Vagina (tissue), 2 donors: ENCODE measurements around the gene IRX3. TPM values are rescaled to one million over a fixed set of nuclear protein-coding genes. Genes with fewer than 3 reads are reported as not detected.

Experiments used
- DNase-seq, 2 donors: peaks; one replicate each; pipeline ENCODE4 v3.0.0-alpha.2; 2017; ENCODE audit errors: extremely low spot score in 2 of 2
- H3K27ac ChIP-seq: fragments of 200-600 bp; sonication (generic); one replicate; pipeline ENCODE4 v1.5.1; 2019
- H3K27me3 ChIP-seq: fragments of 200-600 bp; sonication (generic); one replicate; pipeline ENCODE4 v1.5.1; 2019
- H3K36me3 ChIP-seq, 2 donors: fragments of 200-600 bp; sonication (generic); one replicate each; pipeline ENCODE4 v1.5.1; 2017 to 2019
- H3K4me1 ChIP-seq: fragments of 200-600 bp; sonication (generic); one replicate; pipeline ENCODE4 v1.5.1; 2019
- H3K4me3 ChIP-seq, 2 donors: fragments of 200-600 bp; sonication (generic); 1 replicate in 1 of 2; 2 replicates in 1 of 2; pipeline ENCODE4 v1.5.1; 2016 to 2019
- H3K9me3 ChIP-seq: fragments of 200-600 bp; sonication (generic); one replicate; pipeline ENCODE4 v1.5.1; 2019
- POLR2A ChIP-seq, 2 donors: fragments of 450-650 bp; IDR thresholded peaks; one replicate each; pipeline ENCODE4 v1.6.1; 2017; ENCODE audit warnings: antibody characterized with exemption in 2 of 2, mild to moderate bottlenecking in 2 of 2, moderate library complexity in 2 of 2
- POLR2AphosphoS5 ChIP-seq, 2 donors: sonication (generic); formaldehyde crosslinking; IDR thresholded peaks; one replicate each; pipeline ENCODE4 v1.9.0; 2017; ENCODE audit warnings: antibody characterized with exemption in 2 of 2, mild to moderate bottlenecking in 2 of 2, low read depth in 1 of 2; ENCODE audit not compliant: insufficient read depth in 1 of 2
- intact Hi-C: fragments of 100-400 bp; cut with DNase I; formaldehyde crosslinking; loops from one replicate; pipeline ENCODE4 v1.15.1; 2023
- total RNA-seq: library from RNA; depleted of rRNA; stranded (reverse); fragments of >200 nt; gene quantifications from one replicate; pipeline ENCODE4 v1.2.3, GENCODE V29; 2016
- TF ChIP-seq, protein P1 (sequence below), 3 experiments: fragments of 450-650 bp in 2 of 3; fragments of 200-600 bp in 1 of 3; sonication (generic) in 1 of 3; IDR thresholded peaks; one replicate each; pipeline ENCODE4 v1.5.1; 2017 to 2019; ENCODE audit warnings: antibody characterized with exemption in 3 of 3, mild to moderate bottlenecking in 2 of 3, moderate library complexity in 2 of 3

Gene IRX3
- total RNA-seq, 1 donor from 2014 or later, result 16.5 TPM

DNA sequence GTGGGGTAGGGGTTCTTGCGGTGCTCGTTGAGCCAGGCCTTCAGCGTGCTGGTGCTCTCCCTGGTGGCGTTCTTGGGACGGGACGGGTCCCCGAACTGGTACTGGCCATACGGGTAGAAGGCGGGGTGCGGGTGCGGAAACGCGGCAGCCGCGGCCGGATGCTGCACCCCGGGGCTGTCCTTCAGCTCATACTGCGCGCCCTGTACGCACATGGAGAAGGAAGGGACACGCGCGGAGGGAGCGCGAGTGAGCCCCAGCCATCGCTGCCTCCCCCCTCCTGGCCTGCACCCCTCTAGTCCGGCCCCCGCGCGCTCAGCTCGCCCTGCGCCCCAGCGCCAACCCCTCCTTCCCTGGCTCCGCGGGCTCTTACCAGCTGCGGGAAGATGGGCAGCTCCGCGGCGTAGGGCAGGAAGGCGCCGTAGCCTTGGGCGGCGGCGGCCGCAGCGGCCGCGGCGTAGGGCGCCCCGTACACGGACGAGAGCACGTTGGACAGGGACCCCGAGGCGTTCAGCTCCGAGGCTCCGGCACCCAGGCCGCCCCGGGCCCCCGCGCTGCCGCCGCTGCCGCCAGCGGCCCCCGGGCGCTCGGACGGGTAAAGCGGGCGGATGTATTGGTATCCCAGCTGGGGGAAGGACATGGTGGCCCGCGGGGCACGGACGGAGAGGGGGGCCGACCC lies 1.0 kb downstream of the IRX3 start:
- peak overlapping the region; percentile 77 for H3K27ac ChIP-seq
- H3K4me1 ChIP-seq, result peaks cover 44% of the 10 kb centered on the region

DNA sequence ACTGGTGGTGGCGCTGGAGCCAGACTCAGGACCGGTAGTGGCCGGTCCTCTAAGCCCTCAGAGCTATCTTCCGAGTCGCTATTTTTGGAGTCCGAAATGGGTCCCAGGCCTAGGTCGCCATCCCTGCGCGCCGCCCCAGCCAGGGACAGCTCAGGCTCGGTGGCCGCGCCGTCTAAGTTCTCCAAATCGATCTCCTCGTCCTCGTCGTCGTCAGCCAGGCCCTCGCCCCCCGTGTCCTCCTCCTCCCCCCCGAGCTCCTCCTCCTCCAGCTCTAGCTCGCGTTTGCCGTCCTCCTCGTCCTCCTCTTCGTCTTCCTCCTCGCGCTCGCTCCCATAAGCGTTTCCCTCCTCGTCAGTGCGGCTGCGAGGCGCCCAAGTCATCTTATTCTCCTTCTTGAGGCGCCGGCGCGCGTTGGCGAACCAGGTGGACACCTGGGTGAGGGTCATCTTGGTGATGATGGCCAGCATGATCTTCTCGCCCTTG lies 1.6 kb downstream of the IRX3 start:
- Histone ChIP-seq H3K9me3 (no peaks in the 10 kb centered on the region), H3K36me3 (no peaks in the 10 kb centered on the region), H3K4me3 (peak overlapping the region; percentile 61 to 67), H3K4me1 (peaks cover 44% of the 10 kb centered on the region), H3K27me3 (peaks cover 3% of the 10 kb centered on the region), H3K27ac (peak overlapping the region; percentile 77)
- no peak for TF ChIP-seq POLR2AphosphoS5 (IDR thresholded peaks at IDR 0.05; ENCODE audit: insufficient read depth in 1 of 2, low read depth in 1 of 2)
- no peak for TF ChIP-seq POLR2A (IDR thresholded peaks at IDR 0.05)
- TF ChIP-seq, protein P1, sequence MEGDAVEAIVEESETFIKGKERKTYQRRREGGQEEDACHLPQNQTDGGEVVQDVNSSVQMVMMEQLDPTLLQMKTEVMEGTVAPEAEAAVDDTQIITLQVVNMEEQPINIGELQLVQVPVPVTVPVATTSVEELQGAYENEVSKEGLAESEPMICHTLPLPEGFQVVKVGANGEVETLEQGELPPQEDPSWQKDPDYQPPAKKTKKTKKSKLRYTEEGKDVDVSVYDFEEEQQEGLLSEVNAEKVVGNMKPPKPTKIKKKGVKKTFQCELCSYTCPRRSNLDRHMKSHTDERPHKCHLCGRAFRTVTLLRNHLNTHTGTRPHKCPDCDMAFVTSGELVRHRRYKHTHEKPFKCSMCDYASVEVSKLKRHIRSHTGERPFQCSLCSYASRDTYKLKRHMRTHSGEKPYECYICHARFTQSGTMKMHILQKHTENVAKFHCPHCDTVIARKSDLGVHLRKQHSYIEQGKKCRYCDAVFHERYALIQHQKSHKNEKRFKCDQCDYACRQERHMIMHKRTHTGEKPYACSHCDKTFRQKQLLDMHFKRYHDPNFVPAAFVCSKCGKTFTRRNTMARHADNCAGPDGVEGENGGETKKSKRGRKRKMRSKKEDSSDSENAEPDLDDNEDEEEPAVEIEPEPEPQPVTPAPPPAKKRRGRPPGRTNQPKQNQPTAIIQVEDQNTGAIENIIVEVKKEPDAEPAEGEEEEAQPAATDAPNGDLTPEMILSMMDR (IDR thresholded peaks at IDR 0.05), result no peak
- no peak for DNase-seq
- intact Hi-C loops, result loop anchor here (5.0 to 10.0 kb wide), 3 partner anchors 160 to 730 kb away; partner anchors contain the start of gene IRX5

More for the DNA sequence above, 1.0 kb downstream of the IRX3 start:
- no peak for DNase-seq
- no peaks in the 10 kb centered on the region for H3K9me3 ChIP-seq
- peak in 1 of 2 donors; percentile 52 for TF ChIP-seq POLR2AphosphoS5 (IDR thresholded peaks at IDR 0.05; ENCODE audit: insufficient read depth in 1 of 2, low read depth in 1 of 2)
- TF ChIP-seq POLR2A (IDR thresholded peaks at IDR 0.05), result no peak
- peaks cover 3% of the 10 kb centered on the region for H3K27me3 ChIP-seq
- H3K36me3 ChIP-seq, result no peaks in the 10 kb centered on the region
- intact Hi-C loops, result loop anchor here (5.0 to 10.0 kb wide), 3 partner anchors 159 to 731 kb away; partner anchors contain the start of gene IRX5
- peak overlapping the region; percentile 61 to 67 for H3K4me3 ChIP-seq

GRCh38 chr16:54284319-54284930 lies 2.2 kb downstream of the IRX3 start:
- intact Hi-C loops, result loop anchor here (10.0 kb wide), 2 partner anchors 160 to 730 kb away; no protein-coding TSS in a partner anchor
- Histone ChIP-seq H3K36me3 (no peaks in the 10 kb centered on the region), H3K27ac (peak overlapping the region; percentile 77), H3K4me1 (peaks cover 44% of the 10 kb centered on the region), H3K27me3 (peaks cover 2% of the 10 kb centered on the region), H3K4me3 (peak overlapping the region; percentile 61 to 67), H3K9me3 (no peaks in the 10 kb centered on the region)
- no peak for TF ChIP-seq POLR2A (IDR thresholded peaks at IDR 0.05)
- no peak for TF ChIP-seq POLR2AphosphoS5 (IDR thresholded peaks at IDR 0.05; ENCODE audit: insufficient read depth in 1 of 2, low read depth in 1 of 2)
- TF ChIP-seq, protein P1 (IDR thresholded peaks at IDR 0.05), result no peak
- no peak for DNase-seq

GRCh38 chr16:54283725-54284318 lies 2.8 kb downstream of the IRX3 start:
- intact Hi-C loops, result loop anchor here (10.0 kb wide), 2 partner anchors 161 to 729 kb away; no protein-coding TSS in a partner anchor
- peaks cover 44% of the 10 kb centered on the region for H3K4me1 ChIP-seq
- no peaks in the 10 kb centered on the region for H3K36me3 ChIP-seq
- H3K4me3 ChIP-seq, result peak overlapping the region; percentile 61 to 67
- no peaks in the 10 kb centered on the region for H3K9me3 ChIP-seq
- peak overlapping the region; percentile 77 for H3K27ac ChIP-seq
- TF ChIP-seq POLR2AphosphoS5 (IDR thresholded peaks at IDR 0.05; ENCODE audit: insufficient read depth in 1 of 2, low read depth in 1 of 2), result no peak
- TF ChIP-seq, protein P1 (IDR thresholded peaks at IDR 0.05), result no peak
- TF ChIP-seq POLR2A (IDR thresholded peaks at IDR 0.05), result no peak
- no peaks in the 10 kb centered on the region for H3K27me3 ChIP-seq
- DNase-seq, result no peak
